Measurements from ENCODE around the gene MAMDC2.

- TF ChIP-seq SP2 (IDR thresholded peaks at IDR 0.05; ENCODE audit: low read length), result no peak
- no peak for TF ChIP-seq SP1 (IDR thresholded peaks at IDR 0.05; ENCODE audit: low read depth, low read length)
- no peak for TF ChIP-seq ZNF274 (IDR thresholded peaks at IDR 0.05; ENCODE audit: borderline replicate concordance, extremely low read depth, low read length)
- no peak for TF ChIP-seq CHD1 (IDR thresholded peaks at IDR 0.05; ENCODE audit: low read depth, low read length)
- no peak for TF ChIP-seq BRCA1 (IDR thresholded peaks at IDR 0.05; ENCODE audit: low read depth, low read length)
- TF ChIP-seq CTCF (IDR thresholded peaks at IDR 0.05; ENCODE audit: control extremely low read depth in 1 of 3, insufficient read depth in 1 of 3, low read depth in 1 of 3, low read length in 3 of 3), result no peak
- TF ChIP-seq MAX (IDR thresholded peaks at IDR 0.05), result no peak
- TF ChIP-seq YY1 (IDR thresholded peaks at IDR 0.05; ENCODE audit: low read depth, low read length), result no peak
- no peak for TF ChIP-seq POLR2AphosphoS5 (IDR thresholded peaks at IDR 0.05; ENCODE audit: low read depth, low read length)
Measured at GRCh38 chr9:69997524-69997923, 46.1 kb upstream of the MAMDC2 start.

Measured in H1 (cell line).